GM10847 (cell line): ENCODE measurements around the gene IFNK.

Source experiments
- POLR2A ChIP-seq: IDR thresholded peaks from 2 replicates; pipeline ENCODE4 v1.6.1; 2011; ENCODE audit not compliant: insufficient read length; ENCODE audit errors: extremely low read depth

Gene IFNK

GRCh38 chr9:27499451-27499850, 24.6 kb upstream of the IFNK start:
- no peak for TF ChIP-seq POLR2A

GRCh38 chr9:27503623-27504022, 20.5 kb upstream of the IFNK start:
- TF ChIP-seq POLR2A: no peak

- TF ChIP-seq POLR2A: no peak
Observed at GRCh38 chr9:27504259-27504658, 19.8 kb upstream of the IFNK start.

- TF ChIP-seq POLR2A: no peak
Observed at GRCh38 chr9:27505744-27506161, 18.3 kb upstream of the IFNK start.

GRCh38 chr9:27506981-27507380, 17.1 kb upstream of the IFNK start:
- no peak for TF ChIP-seq POLR2A

GRCh38 chr9:27510780-27511179, 13.3 kb upstream of the IFNK start:
- no peak for TF ChIP-seq POLR2A

- TF ChIP-seq POLR2A: no peak
Observed at GRCh38 chr9:27511771-27512170, 12.3 kb upstream of the IFNK start.

GRCh38 chr9:27514551-27514950, 9.5 kb upstream of the IFNK start:
- TF ChIP-seq POLR2A: no peak

- TF ChIP-seq POLR2A: no peak
Observed at GRCh38 chr9:27518006-27518405, 6.1 kb upstream of the IFNK start.

GRCh38 chr9:27518809-27519208, 5.3 kb upstream of the IFNK start:
- TF ChIP-seq POLR2A: no peak

- no peak for TF ChIP-seq POLR2A
Observed at GRCh38 chr9:27519466-27520465, 4.3 kb upstream of the IFNK start.

GRCh38 chr9:27520986-27521385, 3.1 kb upstream of the IFNK start:
- TF ChIP-seq POLR2A: no peak

GRCh38 chr9:27523141-27523540, 949 bp upstream of the IFNK start:
- TF ChIP-seq POLR2A: no peak

GRCh38 chr9:27527702-27528075, 3.6 kb downstream of the IFNK start:
- TF ChIP-seq POLR2A: no peak

- no peak for TF ChIP-seq POLR2A
Observed at GRCh38 chr9:27528076-27528885, 4.2 kb downstream of the IFNK start.

- no peak for TF ChIP-seq POLR2A
Observed at GRCh38 chr9:27528886-27529315, 4.8 kb downstream of the IFNK start.
